D721Med (cell line): ENCODE data around the gene KIF21B.

ENCODE experiments used
- DNase-seq: peaks from one replicate; pipeline ENCODE4 v3.0.0; 2011; ENCODE audit warnings: low spot score; ENCODE audit not compliant: insufficient read length
- FAIRE-seq: peaks from 2 replicates; lab custom pipeline; 2011; peaks lifted over from hg19 to GRCh38; lab: Jason Lieb, UNC
- CTCF ChIP-seq: IDR thresholded peaks from 2 replicates; pipeline ENCODE4 v1.5.1; 2012; ENCODE audit warnings: mild to moderate bottlenecking, control low read depth; ENCODE audit not compliant: insufficient read depth; ENCODE audit errors: missing control alignments

KIF21B gene

GRCh38 chr1:201064806-201065205 is 41.3 kb upstream of the KIF21B start:
- no peak for FAIRE-seq
- TF ChIP-seq CTCF: no peak

GRCh38 chr1:201063145-201063544 is 39.6 kb upstream of the KIF21B start:
- FAIRE-seq: no peak
- TF ChIP-seq CTCF: no peak
- no peak for DNase-seq

More at GRCh38 chr1:201064806-201065205, 41.3 kb upstream of the KIF21B start:
- DNase-seq: no peak

DNA sequence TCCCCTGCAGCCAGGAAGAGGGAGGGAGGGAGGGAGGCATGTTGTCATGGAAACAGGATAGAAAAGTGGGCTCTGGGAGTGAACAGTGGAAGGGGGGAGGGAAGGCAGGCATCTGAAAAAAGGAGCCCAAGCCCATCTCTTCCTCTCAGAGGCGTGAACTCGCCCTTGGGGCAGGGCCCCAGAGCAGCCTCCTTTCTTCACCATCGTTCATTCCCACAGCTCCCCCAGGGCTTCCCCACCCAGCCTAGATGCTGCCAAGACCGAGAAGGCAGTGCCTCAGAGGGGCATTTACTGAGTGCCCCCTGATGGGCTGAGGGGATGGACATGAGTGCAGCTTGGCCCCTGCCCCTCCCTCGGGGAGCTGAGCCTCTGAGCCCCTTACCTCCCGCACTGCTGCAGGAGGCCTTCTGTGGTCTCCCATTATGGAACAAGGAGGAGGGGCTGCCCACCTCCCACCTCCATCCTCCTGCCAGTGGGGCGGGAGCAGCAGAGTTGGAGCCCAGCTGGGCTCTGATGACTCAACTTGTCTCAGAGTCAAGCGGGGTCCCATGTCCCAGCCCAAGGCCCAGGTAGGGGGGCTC is 39.1 kb upstream of the KIF21B start:
- DNase-seq (no peak), FAIRE-seq (no peak)
- no peak for TF ChIP-seq CTCF

- FAIRE-seq: no peak
- no peak for TF ChIP-seq CTCF
Observed at GRCh38 chr1:201061886-201062285, 38.4 kb upstream of the KIF21B start.

GRCh38 chr1:201061049-201061448 is 37.5 kb upstream of the KIF21B start:
- TF ChIP-seq CTCF: no peak
- DNase-seq (no peak), FAIRE-seq (no peak)

More at GRCh38 chr1:201061886-201062285, 38.4 kb upstream of the KIF21B start:
- no peak for DNase-seq

GRCh38 chr1:201060586-201060985 is 37.1 kb upstream of the KIF21B start:
- TF ChIP-seq CTCF: no peak
- DNase-seq (no peak), FAIRE-seq (no peak)

- no peak for TF ChIP-seq CTCF
- FAIRE-seq (no peak), DNase-seq (no peak)
Observed at GRCh38 chr1:201059871-201060555, 36.5 kb upstream of the KIF21B start.
